SK-N-SH (cell line): ENCODE data around the gene FRAS1. TPM values are rescaled to one million over a fixed set of nuclear protein-coding genes. Genes with fewer than 3 reads are reported as not detected.

ENCODE experiments used
- CTCF ChIA-PET: fragments of 300-600, 350-600 bp; formaldehyde crosslinking; extraction: SDS; loops from one replicate; lab custom pipeline; 2021; lab: Yijun Ruan, JAX
- POLR2A ChIA-PET: fragments of 350-600 bp; sonication (Branson Sonifier 250); formaldehyde crosslinking; extraction: SDS; loops from one replicate; lab custom pipeline; 2020; ENCODE audit warnings: antibody characterized with exemption, inconsistent platforms; lab: Yijun Ruan, JAX
- DNase-seq: peaks from one replicate; pipeline ENCODE4 v3.0.0; 2012
- H2AFZ ChIP-seq: fragments of 200-600 bp; sonication (generic); 2 replicates; pipeline ENCODE4 v1.8.1; 2016; ENCODE audit warnings: antibody characterized with exemption, mild to moderate bottlenecking, low read depth
- H3F3A ChIP-seq: fragments of 200-600 bp; sonication (generic); replicated peaks from 2 replicates; pipeline ENCODE3; 2016; ENCODE audit warnings: antibody characterized with exemption, mild to moderate bottlenecking; ENCODE audit not compliant: insufficient read depth
- H3K27ac ChIP-seq, 2 experiments: fragments of 200-500 bp in 1 of 2; fragments of 200-600 bp in 1 of 2; sonication (Bioruptor generic) in 1 of 2; sonication (generic), shearing (Covaris generic) in 1 of 2; 2 replicates each; pipeline versions ENCODE4 v1.5.1 to v1.6.1; 2014 to 2016; ENCODE audit warnings: low read depth in 2 of 2, inconsistent platforms in 1 of 2, low read length in 1 of 2, mild to moderate bottlenecking in 1 of 2, mixed read lengths in 1 of 2
- H3K27me3 ChIP-seq: fragments of 200-600 bp; sonication (generic), shearing (Covaris generic); 2 replicates; pipeline ENCODE4 v1.6.1; 2016; ENCODE audit warnings: mixed run types; ENCODE audit not compliant: insufficient read depth
- H3K36me3 ChIP-seq, 2 experiments: fragments of 200-500 bp in 1 of 2; fragments of 200-600 bp in 1 of 2; sonication (Bioruptor generic) in 1 of 2; sonication (generic) in 1 of 2; replicated peaks in 1 of 2; 2 replicates each; pipeline versions ENCODE3 to v1.5.1; 2014 to 2016; ENCODE audit warnings: low read length in 1 of 2, mild to moderate bottlenecking in 1 of 2; ENCODE audit not compliant: insufficient read depth in 2 of 2, control insufficient read depth in 1 of 2
- H3K4me1 ChIP-seq, 2 experiments: fragments of 200-500 bp in 1 of 2; fragments of 200-600 bp in 1 of 2; sonication (Bioruptor generic) in 1 of 2; sonication (generic), shearing (Covaris generic) in 1 of 2; 2 replicates each; pipeline versions ENCODE4 v1.5.1 to v1.6.1; 2014 to 2016; ENCODE audit warnings: low read depth in 1 of 2, low read length in 1 of 2, mixed run types in 1 of 2; ENCODE audit not compliant: insufficient read depth in 2 of 2, control insufficient read depth in 1 of 2
- H3K4me2 ChIP-seq: fragments of 200-600 bp; sonication (generic), shearing (Covaris generic); 2 replicates; pipeline ENCODE4 v1.6.1; 2017; ENCODE audit warnings: mixed run types
- H3K4me3 ChIP-seq, 2 experiments: fragments of 200-500 bp in 1 of 2; fragments of 200-600 bp in 1 of 2; sonication (Bioruptor generic) in 1 of 2; sonication (generic), shearing (Covaris generic) in 1 of 2; 2 replicates each; pipeline versions ENCODE4 v1.5.1 to v1.8.1; 2014 to 2016; ENCODE audit warnings: low read depth in 2 of 2, inconsistent platforms in 1 of 2, low read length in 1 of 2, mild to moderate bottlenecking in 1 of 2, mixed read lengths in 1 of 2, moderate library complexity in 1 of 2
- H3K79me2 ChIP-seq: fragments of 200-600 bp; sonication (generic); 2 replicates; pipeline ENCODE4 v1.8.1; 2017; ENCODE audit warnings: mild to moderate bottlenecking; ENCODE audit not compliant: insufficient read depth
- H3K9ac ChIP-seq: fragments of 200-600 bp; sonication (generic); 2 replicates; pipeline ENCODE4 v1.6.1; 2017; ENCODE audit warnings: mixed run types
- H3K9me2 ChIP-seq: fragments of 200-600 bp; sonication (generic); 2 replicates; pipeline ENCODE4 v1.6.1; 2017; ENCODE audit warnings: mixed run types
- H3K9me3 ChIP-seq: fragments of 200-600 bp; sonication (generic); 2 replicates; pipeline ENCODE4 v1.6.1; 2017; ENCODE audit warnings: mixed run types, mild to moderate bottlenecking, moderate library complexity
- H4K20me1 ChIP-seq: fragments of 200-600 bp; sonication (generic); 2 replicates; pipeline ENCODE4 v1.6.1; 2017; ENCODE audit warnings: mild to moderate bottlenecking, mixed run types; ENCODE audit not compliant: insufficient read depth
- CTCF ChIP-seq: fragments of 200-600 bp; sonication (generic); IDR thresholded peaks from 2 replicates; pipeline ENCODE4 v1.6.1; 2017; ENCODE audit warnings: antibody characterized with exemption, mild to moderate bottlenecking, moderate library complexity
- ELF1 ChIP-seq: IDR thresholded peaks from 2 replicates; pipeline ENCODE4 v1.4.0; 2012
- EP300 ChIP-seq, 2 experiments: IDR thresholded peaks; 2 replicates each; pipeline versions ENCODE4 v1.4.0 to v1.6.1; 2012; ENCODE audit warnings: borderline replicate concordance in 1 of 2, low read depth in 1 of 2, low read length in 1 of 2
- EZH2phosphoT487 ChIP-seq: fragments of 200-600 bp; sonication (generic); IDR thresholded peaks from 2 replicates; pipeline ENCODE4 v1.6.1; 2017; ENCODE audit warnings: low read depth, mixed run types, mild to moderate bottlenecking, antibody characterized with exemption, moderate library complexity, borderline replicate concordance
- FOSL2 ChIP-seq: IDR thresholded peaks from 2 replicates; pipeline ENCODE4 v1.4.0; 2012; ENCODE audit warnings: low read depth, mild to moderate bottlenecking, moderate library complexity, borderline replicate concordance
- FOXJ3 ChIP-seq: sonication (generic); formaldehyde crosslinking; IDR thresholded peaks from 2 replicates; pipeline ENCODE4 v1.5.1; 2020; ENCODE audit warnings: mild to moderate bottlenecking, missing genetic modification reagents
- FOXM1 ChIP-seq: IDR thresholded peaks from 2 replicates; pipeline ENCODE4 v1.4.0; 2012; ENCODE audit warnings: low read depth, mild to moderate bottlenecking
- GABPA ChIP-seq: IDR thresholded peaks from 2 replicates; pipeline ENCODE4 v1.4.0; 2012; ENCODE audit warnings: low read depth, mild to moderate bottlenecking
- GATA2 ChIP-seq: sonication (generic); formaldehyde crosslinking; IDR thresholded peaks from 2 replicates; pipeline ENCODE4 v1.5.0; 2020; ENCODE audit warnings: mild to moderate bottlenecking, missing genetic modification reagents
- JUND ChIP-seq: IDR thresholded peaks from 2 replicates; pipeline ENCODE4 v1.4.0; 2012
- POLR2AphosphoS5 ChIP-seq: IDR thresholded peaks from 2 replicates; pipeline ENCODE4 v1.6.1; 2012; ENCODE audit warnings: low read depth, low read length
- RFX5 ChIP-seq: IDR thresholded peaks from 2 replicates; pipeline ENCODE4 v1.6.1; 2012; ENCODE audit warnings: mild to moderate bottlenecking, improper control_type of control experiment, low read length
- TCF12 ChIP-seq: IDR thresholded peaks from 2 replicates; pipeline ENCODE4 v1.4.0; 2012
- TEAD4 ChIP-seq: IDR thresholded peaks from 2 replicates; pipeline ENCODE4 v1.4.0; 2012; ENCODE audit warnings: mild to moderate bottlenecking, borderline replicate concordance; ENCODE audit not compliant: insufficient read depth
- YY1 ChIP-seq: IDR thresholded peaks from 2 replicates; pipeline ENCODE4 v1.4.0; 2012; ENCODE audit warnings: low read depth, mild to moderate bottlenecking
- WGBS: methylation state at CpG from one replicate; pipeline ENCODE4 v1.1.6; 2017; ENCODE audit warnings: low lambda C conversion rate; 5-methylcytosine and 5-hydroxymethylcytosine counted together
- polyA plus RNA-seq, 3 experiments: library from polyadenylated mRNA; depleted of rRNA; stranded (reverse); fragments of >200 nt; gene quantifications; 2 replicates each; pipeline ENCODE4 v1.2.3, GENCODE V29; 2012
- TF ChIP-seq, protein P1 (sequence below): fragments of 150-350 bp; IDR thresholded peaks from 2 replicates; pipeline ENCODE4 v1.6.1; 2017; ENCODE audit warnings: antibody characterized with exemption, low read length, low read depth, borderline replicate concordance
- TF ChIP-seq, protein P2 (sequence below): IDR thresholded peaks from 2 replicates; pipeline ENCODE4; 2012

FRAS1 gene
- polyA plus RNA-seq, 1 of the 3 experiments (the other 2 are of a cell fraction): 8.3 TPM

- H3K4me2 ChIP-seq: no peak overlapping the region
- DNase-seq: no peak
- H3K27ac ChIP-seq: no peak overlapping the region
- no peaks in the 10 kb centered on the region for H3K27me3 ChIP-seq
- TF ChIP-seq GABPA: no peak
- no peak for TF ChIP-seq YY1
- no peak for TF ChIP-seq JUND
- no peak for TF ChIP-seq EZH2phosphoT487
- no peak overlapping the region for H3K4me3 ChIP-seq
- no peak overlapping the region for H3K9ac ChIP-seq
- WGBS: 88% methylated on average over 2 of the region's 2 CpGs
- H3F3A ChIP-seq: no peaks in the 10 kb centered on the region
- no peaks in the 10 kb centered on the region for H3K79me2 ChIP-seq
- no peaks in the 10 kb centered on the region for H4K20me1 ChIP-seq
- H3K36me3 ChIP-seq: peaks cover 19 to 45% of the 10 kb centered on the region in 2 experiments
- CTCF ChIA-PET: interaction anchor here (0.6 kb wide), 1 partner anchor 75 kb away, joined by 3 read pairs; no protein-coding TSS in a partner anchor
- H3K4me1 ChIP-seq: peaks cover 0 to 2% of the 10 kb centered on the region in 2 experiments; a peak in 1 of 4 replicates
- no peak overlapping the region for H2AFZ ChIP-seq
- POLR2A ChIA-PET: no interaction called here
- H3K9me3 ChIP-seq: no peaks in the 10 kb centered on the region
- no peaks in the 10 kb centered on the region for H3K9me2 ChIP-seq
These were observed 320.4 kb downstream of the FRAS1 start for GRCh38 chr4:78377555-78377954.

- H3K4me1 ChIP-seq: no peaks in the 10 kb centered on the region
- no peak overlapping the region for H3K4me3 ChIP-seq
- no peaks in the 10 kb centered on the region for H3K27me3 ChIP-seq
- ChIA-PET CTCF (no interaction called here), POLR2A (no interaction called here)
- no peak overlapping the region for H2AFZ ChIP-seq
- TF ChIP-seq ELF1 (no peak), RFX5 (no peak), GATA2 (CRISPR knock-in tag) (no peak), FOXM1 (no peak), GABPA (no peak), EZH2phosphoT487 (no peak), FOSL2 (no peak)
- TF ChIP-seq, protein P1, sequence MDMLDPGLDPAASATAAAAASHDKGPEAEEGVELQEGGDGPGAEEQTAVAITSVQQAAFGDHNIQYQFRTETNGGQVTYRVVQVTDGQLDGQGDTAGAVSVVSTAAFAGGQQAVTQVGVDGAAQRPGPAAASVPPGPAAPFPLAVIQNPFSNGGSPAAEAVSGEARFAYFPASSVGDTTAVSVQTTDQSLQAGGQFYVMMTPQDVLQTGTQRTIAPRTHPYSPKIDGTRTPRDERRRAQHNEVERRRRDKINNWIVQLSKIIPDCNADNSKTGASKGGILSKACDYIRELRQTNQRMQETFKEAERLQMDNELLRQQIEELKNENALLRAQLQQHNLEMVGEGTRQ: no peak
- no peaks in the 10 kb centered on the region for H4K20me1 ChIP-seq
- no peak overlapping the region for H3K27ac ChIP-seq
- no peak for DNase-seq
- H3K79me2 ChIP-seq: no peaks in the 10 kb centered on the region
- H3K36me3 ChIP-seq: peaks cover 19 to 41% of the 10 kb centered on the region in 2 experiments
- H3K9ac ChIP-seq: no peak overlapping the region
- no peaks in the 10 kb centered on the region for H3K9me2 ChIP-seq
- no peaks in the 10 kb centered on the region for H3F3A ChIP-seq
- WGBS: 88% methylated on average over 4 of the region's 4 CpGs
- no peak overlapping the region for H3K4me2 ChIP-seq
- H3K9me3 ChIP-seq: no peaks in the 10 kb centered on the region
These were observed 321.9 kb downstream of the FRAS1 start for GRCh38 chr4:78379040-78379439.

- Histone ChIP-seq H2AFZ (no peak overlapping the region), H3K79me2 (no peaks in the 10 kb centered on the region), H3K27me3 (no peaks in the 10 kb centered on the region), H3K27ac (no peak overlapping the region), H3K9me3 (no peaks in the 10 kb centered on the region), H4K20me1 (no peaks in the 10 kb centered on the region), H3K4me1 (no peaks in the 10 kb centered on the region), H3F3A (no peaks in the 10 kb centered on the region), H3K4me2 (no peak overlapping the region), H3K36me3 (peaks cover 16 to 37% of the 10 kb centered on the region in 2 experiments), H3K4me3 (no peak overlapping the region), H3K9me2 (no peaks in the 10 kb centered on the region), H3K9ac (no peak overlapping the region)
- no peak for DNase-seq
- WGBS: 88% methylated on average over 4 of the region's 4 CpGs
- ChIA-PET CTCF (no interaction called here), POLR2A (no interaction called here)
- TF ChIP-seq EP300 (IDR thresholded peaks at IDR 0.05; ENCODE audit: borderline replicate concordance in 1 of 2, low read depth in 1 of 2, low read length in 1 of 2) (no peak), GATA2 (CRISPR knock-in tag) (no peak), TCF12 (no peak), FOSL2 (no peak), JUND (no peak; the same call in 1 of the 2 replicates), FOXJ3 (no peak), TEAD4 (no peak), POLR2AphosphoS5 (no peak), CTCF (no peak)
- TF ChIP-seq, protein P2, sequence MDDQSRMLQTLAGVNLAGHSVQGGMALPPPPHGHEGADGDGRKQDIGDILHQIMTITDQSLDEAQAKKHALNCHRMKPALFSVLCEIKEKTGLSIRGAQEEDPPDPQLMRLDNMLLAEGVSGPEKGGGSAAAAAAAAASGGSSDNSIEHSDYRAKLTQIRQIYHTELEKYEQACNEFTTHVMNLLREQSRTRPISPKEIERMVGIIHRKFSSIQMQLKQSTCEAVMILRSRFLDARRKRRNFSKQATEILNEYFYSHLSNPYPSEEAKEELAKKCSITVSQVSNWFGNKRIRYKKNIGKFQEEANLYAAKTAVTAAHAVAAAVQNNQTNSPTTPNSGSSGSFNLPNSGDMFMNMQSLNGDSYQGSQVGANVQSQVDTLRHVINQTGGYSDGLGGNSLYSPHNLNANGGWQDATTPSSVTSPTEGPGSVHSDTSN: no peak
- TF ChIP-seq, protein P1: no peak
These were observed 323.0 kb downstream of the FRAS1 start for GRCh38 chr4:78379991-78380729.
